ENCODE results near the gene TMEM258.

The TMEM258 gene

DNA sequence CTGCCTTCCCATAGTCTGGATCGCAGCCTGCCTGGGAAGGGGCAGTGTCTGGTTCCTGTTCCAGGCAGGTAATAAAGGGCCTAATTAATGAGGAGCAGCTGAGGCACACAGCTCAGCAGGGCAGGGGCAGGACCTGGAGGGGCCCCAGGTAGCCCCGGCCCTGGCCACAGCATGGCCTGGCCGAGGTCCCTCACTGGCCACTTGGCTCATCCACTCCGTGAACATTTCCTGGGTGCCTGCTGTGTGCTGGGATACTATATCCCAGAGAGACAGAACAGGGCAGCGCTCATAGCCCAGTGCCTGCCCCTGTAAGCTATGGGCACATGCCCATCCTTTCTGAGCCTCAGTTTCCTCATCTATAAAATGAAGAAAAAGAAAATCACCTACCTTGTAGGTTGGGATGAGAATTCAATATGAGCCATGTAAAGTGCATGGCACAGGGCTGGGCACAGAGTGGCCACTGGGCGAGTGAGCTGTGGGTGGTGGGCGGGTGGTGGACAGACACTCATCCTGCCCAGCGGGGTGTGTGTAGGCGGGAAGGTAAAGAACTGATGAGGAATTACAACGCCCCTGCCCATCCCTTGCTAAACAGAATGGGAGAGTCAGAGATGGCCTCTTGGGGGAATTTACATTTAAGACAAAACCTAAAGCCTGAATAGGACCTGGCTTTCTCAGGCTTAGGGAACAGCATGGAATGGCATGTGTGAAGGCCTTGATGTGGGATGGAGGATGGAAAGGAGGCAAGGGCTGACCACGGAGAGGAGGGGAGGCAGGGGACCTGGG is 30.8 kb downstream of the TMEM258 start:
- TF ChIP-seq RAD21 (IDR thresholded peaks at IDR 0.05; ENCODE audit: low read depth) = no peak
- TF ChIP-seq TCF12 (IDR thresholded peaks at IDR 0.05; ENCODE audit: low read depth) = no peak
- TF ChIP-seq, protein P1, sequence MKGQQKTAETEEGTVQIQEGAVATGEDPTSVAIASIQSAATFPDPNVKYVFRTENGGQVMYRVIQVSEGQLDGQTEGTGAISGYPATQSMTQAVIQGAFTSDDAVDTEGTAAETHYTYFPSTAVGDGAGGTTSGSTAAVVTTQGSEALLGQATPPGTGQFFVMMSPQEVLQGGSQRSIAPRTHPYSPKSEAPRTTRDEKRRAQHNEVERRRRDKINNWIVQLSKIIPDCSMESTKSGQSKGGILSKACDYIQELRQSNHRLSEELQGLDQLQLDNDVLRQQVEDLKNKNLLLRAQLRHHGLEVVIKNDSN (IDR thresholded peaks at IDR 0.05) = no peak
- TF ChIP-seq TEAD4 (IDR thresholded peaks at IDR 0.05) = no peak
- TF ChIP-seq EP300 (IDR thresholded peaks at IDR 0.05; ENCODE audit: borderline replicate concordance) = no peak

DNA sequence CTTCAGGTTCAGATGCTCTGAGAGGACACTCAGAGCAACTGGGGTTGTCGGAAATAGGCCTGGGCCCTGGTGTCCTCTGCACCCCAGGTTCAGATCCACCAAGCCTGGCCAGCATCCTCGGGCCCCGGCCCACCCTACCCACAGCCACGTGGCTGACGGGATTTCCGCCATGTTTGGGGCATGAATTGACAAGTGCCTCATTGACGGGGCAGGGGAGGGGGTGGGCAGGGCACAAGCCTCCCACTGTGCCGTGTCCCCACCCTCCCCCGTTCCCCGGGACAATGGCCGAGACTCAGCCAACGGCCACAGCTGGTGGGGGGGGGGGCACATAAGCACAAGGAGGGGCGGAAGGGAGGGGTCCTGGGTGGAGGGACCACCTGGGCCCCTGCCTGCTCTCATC is 31.5 kb downstream of the TMEM258 start:
- TF ChIP-seq EGR1 (IDR thresholded peaks at IDR 0.05) (no peak), YY1 (IDR thresholded peaks at IDR 0.05; ENCODE audit: low read depth) (no peak), CEBPB (IDR thresholded peaks at IDR 0.05) (no peak), REST (IDR thresholded peaks at IDR 0.05; ENCODE audit: low read depth) (no peak), TCF12 (IDR thresholded peaks at IDR 0.05; ENCODE audit: low read depth) (no peak), CREB1 (IDR thresholded peaks at IDR 0.05; ENCODE audit: low read depth) (no peak), MAX (IDR thresholded peaks at IDR 0.05) (no peak), NFIC (IDR thresholded peaks at IDR 0.05) (no peak), TAF1 (IDR thresholded peaks at IDR 0.05; ENCODE audit: low read depth) (no peak), ZBTB7A (IDR thresholded peaks at IDR 0.05; ENCODE audit: low read depth) (no peak), TEAD4 (IDR thresholded peaks at IDR 0.05) (no peak), FOXM1 (IDR thresholded peaks at IDR 0.05; ENCODE audit: borderline replicate concordance, low read depth) (no peak)
- TF ChIP-seq, protein P1 (IDR thresholded peaks at IDR 0.05) = no peak

GRCh38 chr11:61757213-61757862 is 35.1 kb downstream of the TMEM258 start:
- TF ChIP-seq CREB1 (IDR thresholded peaks at IDR 0.05; ENCODE audit: low read depth) (no peak), TCF12 (IDR thresholded peaks at IDR 0.05; ENCODE audit: low read depth) (no peak), TEAD4 (IDR thresholded peaks at IDR 0.05) (no peak), YY1 (IDR thresholded peaks at IDR 0.05; ENCODE audit: low read depth) (no peak), RAD21 (IDR thresholded peaks at IDR 0.05; ENCODE audit: low read depth) (no peak), CEBPB (IDR thresholded peaks at IDR 0.05) (no peak), ZBTB7A (IDR thresholded peaks at IDR 0.05; ENCODE audit: low read depth) (no peak), EP300 (IDR thresholded peaks at IDR 0.05; ENCODE audit: borderline replicate concordance) (no peak), MAX (IDR thresholded peaks at IDR 0.05) (no peak), EGR1 (IDR thresholded peaks at IDR 0.05) (no peak), FOXM1 (IDR thresholded peaks at IDR 0.05; ENCODE audit: borderline replicate concordance, low read depth) (no peak)
- TF ChIP-seq, protein P1 (IDR thresholded peaks at IDR 0.05) = no peak

DNA sequence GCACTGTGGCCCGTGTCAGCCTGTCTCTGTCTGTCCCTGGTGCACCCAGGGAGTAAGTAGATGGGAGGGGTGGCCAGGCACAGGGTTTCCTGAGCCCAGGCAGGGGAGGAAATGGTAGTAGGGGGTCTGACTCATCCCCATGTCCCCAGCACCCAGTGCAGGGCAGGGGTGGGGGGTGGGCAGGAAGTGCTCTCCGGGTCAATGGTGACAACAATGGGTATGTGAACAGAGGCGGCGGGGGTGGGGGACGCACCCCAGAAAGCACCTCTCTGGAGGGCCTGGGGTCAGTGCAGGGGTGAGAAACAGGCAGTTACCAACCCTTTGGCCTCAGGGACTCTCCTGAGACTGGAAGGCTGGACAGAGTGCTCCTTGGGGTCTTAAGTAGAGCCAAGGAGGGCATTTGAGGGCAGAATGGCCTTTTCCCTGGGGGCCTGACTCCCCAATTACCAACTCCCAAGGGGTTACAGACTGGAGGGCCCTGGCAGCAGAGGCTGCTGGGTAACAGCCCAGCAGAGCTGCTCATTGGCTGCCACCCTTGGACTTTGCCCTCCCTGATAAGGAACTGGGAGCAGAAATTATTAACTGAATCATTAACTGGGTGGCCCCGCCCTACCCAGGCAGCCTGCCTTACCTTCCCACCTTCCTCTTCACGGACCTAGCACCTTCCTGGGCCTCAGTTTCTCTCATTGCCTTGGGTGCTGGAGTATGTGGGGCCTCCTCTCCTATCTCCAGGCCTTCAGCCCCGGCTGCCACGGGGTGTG is 35.8 kb downstream of the TMEM258 start:
- no peak for TF ChIP-seq TEAD4 (IDR thresholded peaks at IDR 0.05)
- TF ChIP-seq EGR1 (IDR thresholded peaks at IDR 0.05) = no peak
- TF ChIP-seq RAD21 (IDR thresholded peaks at IDR 0.05; ENCODE audit: low read depth) = no peak
- no peak for TF ChIP-seq CEBPB (IDR thresholded peaks at IDR 0.05)
- no peak for TF ChIP-seq ZBTB7A (IDR thresholded peaks at IDR 0.05; ENCODE audit: low read depth)
- no peak for TF ChIP-seq REST (IDR thresholded peaks at IDR 0.05; ENCODE audit: low read depth)
- no peak for TF ChIP-seq CREB1 (IDR thresholded peaks at IDR 0.05; ENCODE audit: low read depth)

DNA sequence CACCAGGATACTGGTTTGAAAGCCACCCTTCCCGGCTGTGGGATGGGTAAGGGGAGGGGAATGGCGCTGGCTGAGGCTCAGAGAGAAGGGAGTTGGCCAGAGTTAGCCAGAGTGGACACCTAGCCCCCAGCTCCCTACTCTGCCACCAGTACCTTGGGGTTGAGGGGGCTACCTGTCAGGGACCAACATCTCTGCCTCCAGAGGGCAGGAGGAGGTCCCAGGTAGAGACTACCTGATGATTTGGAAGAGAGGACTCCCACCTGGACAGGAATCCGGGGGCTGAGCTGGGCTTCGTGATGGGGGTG is 36.3 kb downstream of the TMEM258 start:
- TF ChIP-seq EP300 (IDR thresholded peaks at IDR 0.05; ENCODE audit: borderline replicate concordance) = no peak
- TF ChIP-seq ZBTB7A (IDR thresholded peaks at IDR 0.05; ENCODE audit: low read depth) = no peak
- no peak for TF ChIP-seq CREB1 (IDR thresholded peaks at IDR 0.05; ENCODE audit: low read depth)
- TF ChIP-seq NFIC (IDR thresholded peaks at IDR 0.05) = no peak
- TF ChIP-seq REST (IDR thresholded peaks at IDR 0.05; ENCODE audit: low read depth) = no peak
- TF ChIP-seq EGR1 (IDR thresholded peaks at IDR 0.05) = no peak
- TF ChIP-seq TCF12 (IDR thresholded peaks at IDR 0.05; ENCODE audit: low read depth) = no peak
- TF ChIP-seq TAF1 (IDR thresholded peaks at IDR 0.05; ENCODE audit: low read depth) = no peak

Measured in Ishikawa (cell line).